Liver (tissue), 5 donors: ENCODE data around the gene UBALD1. TPM values are rescaled to one million over a fixed set of nuclear protein-coding genes. Genes with fewer than 3 reads are reported as not detected.

Experiments used
- polyA plus RNA-seq, 2 donors: library from polyadenylated mRNA; stranded (reverse) in 1 of 2; unstranded in 1 of 2; fragments of 200-250 nt in 1 of 2; fragments of >200 nt in 1 of 2; fragmentation: Nextera tagmentation in 1 of 2; extraction: Ambion mirVana in 1 of 2; gene quantifications; one replicate each; pipeline versions ENCODE4 v1.2.1 to v1.2.3, GENCODE V29; 2013 to 2015
- small RNA-seq: library from RNA; depleted of rRNA; stranded (forward); fragments of <200 nt; gene quantifications from one replicate; pipeline ENCODE3, GENCODE V24; 2014
- total RNA-seq, 2 donors: library from RNA; depleted of rRNA; stranded (reverse); fragments of >200 nt; gene quantifications; one replicate each; pipeline ENCODE4 v1.2.3, GENCODE V29; 2014
- donor health status: healthy.
- donor health status: healthy.
- donor health status: healthy.

Gene UBALD1
- total and polyA plus RNA-seq, 4 donors: 4.5 to 22.4 (median 7.5) TPM

Small RNA genes lying within 50 kb of the gene (small RNA-seq; reads per million reads assigned to genes)
- gene RN7SL850P: not detected

Other genes with a start within 250 kb of the UBALD1 start
- gene VASN, start 243.0 kb downstream of the UBALD1 start, total RNA-seq: 10 to 100 TPM; 19.7 to 22.7 TPM
- gene VASN, start 243.0 kb downstream of the UBALD1 start, polyA plus RNA-seq: 10 to 100 TPM in 1 of 2 donors, 1 to 10 TPM in 1; 6.2 to 26.9 TPM
- gene CORO7, start 198.3 kb downstream of the UBALD1 start, total RNA-seq: 10 to 100 TPM; 16.0 to 21.5 TPM
- gene CORO7, start 198.3 kb downstream of the UBALD1 start, polyA plus RNA-seq: 10 to 100 TPM in 1 of 2 donors, 1 to 10 TPM in 1; 7.3 to 10.0 TPM
- gene DNAJA3, start 189.0 kb downstream of the UBALD1 start, total RNA-seq: 10 to 100 TPM; 39.6 to 86.3 TPM
- 10 to 100 TPM; 57.2 to 73.9 TPM for gene DNAJA3, start 189.0 kb downstream of the UBALD1 start, polyA plus RNA-seq
- gene NMRAL1, start 140.3 kb downstream of the UBALD1 start, total RNA-seq: 10 to 100 TPM; 20.1 to 21.8 TPM
- gene NMRAL1, start 140.3 kb downstream of the UBALD1 start, polyA plus RNA-seq: 10 to 100 TPM; 34.8 to 45.4 TPM
- gene HMOX2, start 138.5 kb downstream of the UBALD1 start, total RNA-seq: 10 to 100 TPM; 11.4 to 45.7 TPM
- gene HMOX2, start 138.5 kb downstream of the UBALD1 start, polyA plus RNA-seq: 10 to 100 TPM; 77.3 to 81.5 TPM
- gene CDIP1, start 76.1 kb downstream of the UBALD1 start, total RNA-seq: 1 to 10 TPM; 4.4 to 8.4 TPM
- 10 to 100 TPM; 15.7 to 18.6 TPM for gene CDIP1, start 76.1 kb downstream of the UBALD1 start, polyA plus RNA-seq
- gene C16orf96, start 58.5 kb downstream of the UBALD1 start, total RNA-seq: under 1 TPM; 0.09 to 0.25 TPM
- under 1 TPM; 0.06 to 0.07 TPM for gene C16orf96, start 58.5 kb downstream of the UBALD1 start, polyA plus RNA-seq
- 10 to 100 TPM; 15.9 to 35.7 TPM for gene MGRN1, start 9.9 kb upstream of the UBALD1 start, total RNA-seq
- gene MGRN1, start 9.9 kb upstream of the UBALD1 start, polyA plus RNA-seq: 10 to 100 TPM; 21.9 to 29.9 TPM
- gene NUDT16L1, start 78.7 kb upstream of the UBALD1 start, total RNA-seq: 10 to 100 TPM; 22.4 to 40.3 TPM
- 10 to 100 TPM; 32.3 to 43.4 TPM for gene NUDT16L1, start 78.7 kb upstream of the UBALD1 start, polyA plus RNA-seq
- gene ANKS3, start 119.4 kb upstream of the UBALD1 start, total RNA-seq: 10 to 100 TPM in 1 of 2 donors, 1 to 10 TPM in 1; 4.1 to 14.0 TPM
- 1 to 10 TPM; 4.0 to 5.3 TPM for gene ANKS3, start 119.4 kb upstream of the UBALD1 start, polyA plus RNA-seq
- gene DNAAF8, start 119.6 kb upstream of the UBALD1 start, total RNA-seq: under 1 TPM; 0.42 to 0.70 TPM
- gene DNAAF8, start 119.6 kb upstream of the UBALD1 start, polyA plus RNA-seq: under 1 TPM; 0.33 to 0.75 TPM
- gene ZNF500, start 152.3 kb upstream of the UBALD1 start, total RNA-seq: 1 to 10 TPM; 5.9 to 7.4 TPM
- 1 to 10 TPM; 3.0 to 4.0 TPM for gene ZNF500, start 152.3 kb upstream of the UBALD1 start, polyA plus RNA-seq
- not detected for gene SEPTIN12, start 173.5 kb upstream of the UBALD1 start, total RNA-seq
- gene SEPTIN12, start 173.5 kb upstream of the UBALD1 start, polyA plus RNA-seq: not detected
- 1 to 10 TPM in 1 of 2 donors, not detected in 1; 1.2 TPM for gene SMIM22, start 180.5 kb upstream of the UBALD1 start, total RNA-seq
- under 1 TPM; 0.49 to 0.72 TPM for gene SMIM22, start 180.5 kb upstream of the UBALD1 start, polyA plus RNA-seq
- 10 to 100 TPM; 14.0 to 28.1 TPM for gene ROGDI, start 187.7 kb upstream of the UBALD1 start, total RNA-seq
- gene ROGDI, start 187.7 kb upstream of the UBALD1 start, polyA plus RNA-seq: 10 to 100 TPM; 16.1 to 18.6 TPM
- gene GLYR1, start 232.4 kb upstream of the UBALD1 start, total RNA-seq: 10 to 100 TPM; 43.7 to 50.2 TPM
- gene GLYR1, start 232.4 kb upstream of the UBALD1 start, polyA plus RNA-seq: 10 to 100 TPM; 18.1 to 37.4 TPM
- gene UBN1, start 232.6 kb upstream of the UBALD1 start, total RNA-seq: 10 to 100 TPM; 19.1 to 19.7 TPM
- gene UBN1, start 232.6 kb upstream of the UBALD1 start, polyA plus RNA-seq: 1 to 10 TPM; 7.3 to 9.3 TPM